Small intestine (tissue), 7 donors: ENCODE results near the gene RBM25. TPM values are rescaled to one million over a fixed set of nuclear protein-coding genes. Genes with fewer than 3 reads are reported as not detected.

ENCODE experiments used
- DNase-seq, 2 donors: peaks; one replicate each; pipeline versions ENCODE4 v3.0.0 to v3.0.0-alpha.2; 2013
- FAIRE-seq: peaks from 2 replicates; lab custom pipeline; 2012; peaks lifted over from hg19 to GRCh38; lab: Jason Lieb, UNC
- H3K27ac ChIP-seq, 3 donors: one replicate each; pipeline ENCODE4 v1.5.1; 2013; ENCODE audit warnings: low read length in 2 of 3, mild to moderate bottlenecking in 2 of 3, control low read depth in 1 of 3, inconsistent platforms in 1 of 3, low read depth in 1 of 3, moderate library complexity in 1 of 3
- H3K27me3 ChIP-seq, 3 donors: one replicate each; pipeline ENCODE4 v1.6.1; 2013; ENCODE audit warnings: low read length in 3 of 3, inconsistent platforms in 1 of 3; ENCODE audit not compliant: control insufficient read depth in 3 of 3, insufficient read depth in 3 of 3
- H3K36me3 ChIP-seq, 3 donors: one replicate each; pipeline ENCODE4 v1.6.1; 2013; ENCODE audit warnings: low read length in 3 of 3, inconsistent platforms in 1 of 3, low read depth in 1 of 3, mild to moderate bottlenecking in 1 of 3, moderate library complexity in 1 of 3; ENCODE audit not compliant: control insufficient read depth in 3 of 3, insufficient read depth in 2 of 3
- H3K4me1 ChIP-seq, 3 donors: one replicate each; pipeline ENCODE4 v1.6.1; 2013; ENCODE audit warnings: low read length in 2 of 3, inconsistent platforms in 1 of 3, low read depth in 1 of 3, mild to moderate bottlenecking in 1 of 3, moderate library complexity in 1 of 3; ENCODE audit not compliant: control insufficient read depth in 3 of 3, insufficient read depth in 2 of 3
- H3K4me3 ChIP-seq, 3 donors: one replicate each; pipeline ENCODE4 v1.5.1; 2013; ENCODE audit warnings: low read length in 3 of 3, control low read depth in 1 of 3, inconsistent platforms in 1 of 3, low read depth in 1 of 3, mild to moderate bottlenecking in 1 of 3, moderate library complexity in 1 of 3
- H3K9me3 ChIP-seq, 2 donors: one replicate each; pipeline ENCODE4 v1.6.1; 2013; ENCODE audit warnings: low read depth in 1 of 2, low read length in 1 of 2; ENCODE audit not compliant: control insufficient read depth in 2 of 2, insufficient read depth in 1 of 2
- WGBS, 3 donors: extraction: QIAGEN DNeasy Blood & Tissue Kit; methylation state at CpG; one replicate each; pipeline ENCODE4 v1.1.7; 2013; 5-methylcytosine and 5-hydroxymethylcytosine counted together
- polyA plus RNA-seq, 4 donors: library from polyadenylated mRNA; stranded (reverse) in 3 of 4; unstranded in 1 of 4; fragments of 200-250 nt in 3 of 4; fragments of 120-200 nt in 1 of 4; gene quantifications; one replicate each; pipeline versions ENCODE4 v1.2.1 to v1.2.3, GENCODE V29; 2013
- donor health status: healthy with polysubstance abuse.
- donor health status: control.
- donor health status: control.
- donor health status: Bipolar disorder and iron deficiency.
- donor health status: healthy.

RBM25 gene
- polyA plus RNA-seq, 4 donors = 25.1 to 104 (median 40.7) TPM

- WGBS, 3 donors = 95 to 98% (median 97%) methylated on average over 16 of the region's 16 CpGs
- Histone ChIP-seq H3K27ac (no peak overlapping the region), H3K4me3 (no peak overlapping the region), H3K36me3 (peaks cover 17 to 46% (median 23%) of the 10 kb centered on the region in 3 donors), H3K9me3 (no peaks in the 10 kb centered on the region), H3K4me1 (no peaks in the 10 kb centered on the region), H3K27me3 (no peaks in the 10 kb centered on the region)
- DNase-seq = no peak
- no peak for FAIRE-seq
Measured at GRCh38 chr14:73105727-73106126, 47.4 kb downstream of the RBM25 start.

GRCh38 chr14:73116079-73116665 is 57.8 kb downstream of the RBM25 start:
- Histone ChIP-seq H3K9me3 (no peaks in the 10 kb centered on the region), H3K27ac (no peak overlapping the region), H3K4me3 (no peak overlapping the region), H3K36me3 (peaks cover 9 to 37% (median 33%) of the 10 kb centered on the region in 3 donors), H3K27me3 (no peaks in the 10 kb centered on the region), H3K4me1 (no peaks in the 10 kb centered on the region)
- 72 to 85% (median 81%) methylated on average over 6 of the region's 6 CpGs for WGBS, 3 donors
- FAIRE-seq (no peak), DNase-seq (peak in 1 of 2 donors; percentile 24)

GRCh38 chr14:73124180-73124894 is 66.0 kb downstream of the RBM25 start:
- 72 to 80% (median 78%) methylated on average over 6 of the region's 6 CpGs for WGBS, 3 donors
- H3K4me3 ChIP-seq = no peak overlapping the region
- H3K9me3 ChIP-seq = no peaks in the 10 kb centered on the region
- peaks cover 2 to 15% (median 6%) of the 10 kb centered on the region in 3 donors for H3K36me3 ChIP-seq
- FAIRE-seq (no peak), DNase-seq (no peak)
- no peaks in the 10 kb centered on the region for H3K4me1 ChIP-seq
- H3K27me3 ChIP-seq = no peaks in the 10 kb centered on the region
- no peak overlapping the region for H3K27ac ChIP-seq

- FAIRE-seq = no peak
- no peak for DNase-seq
- Histone ChIP-seq H3K27me3 (no peaks in the 10 kb centered on the region), H3K36me3 (peaks cover 2 to 14% (median 2%) of the 10 kb centered on the region in 3 donors), H3K27ac (no peak overlapping the region), H3K9me3 (no peaks in the 10 kb centered on the region), H3K4me1 (no peaks in the 10 kb centered on the region), H3K4me3 (no peak overlapping the region)
- 75 to 83% (median 78%) methylated on average over 5 of the region's 5 CpGs for WGBS, 3 donors
Measured at GRCh38 chr14:73125169-73125588, 66.8 kb downstream of the RBM25 start.

GRCh38 chr14:73125746-73126145 is 67.4 kb downstream of the RBM25 start:
- H3K9me3 ChIP-seq = no peaks in the 10 kb centered on the region
- H3K27ac ChIP-seq = no peak overlapping the region
- H3K4me3 ChIP-seq = no peak overlapping the region
- FAIRE-seq (no peak), DNase-seq (no peak)
- no peaks in the 10 kb centered on the region for H3K4me1 ChIP-seq
- H3K36me3 ChIP-seq = peaks cover 2 to 14% (median 2%) of the 10 kb centered on the region in 3 donors
- H3K27me3 ChIP-seq = no peaks in the 10 kb centered on the region
- WGBS, 3 donors = 91 to 96% (median 94%) methylated on average over 3 of the region's 3 CpGs

GRCh38 chr14:73133795-73134194 is 75.5 kb downstream of the RBM25 start:
- no peaks in the 10 kb centered on the region for H3K27me3 ChIP-seq
- H3K9me3 ChIP-seq = peaks cover 0 to 16% of the 10 kb centered on the region in 2 donors
- peaks cover 0 to 3% (median 0%) of the 10 kb centered on the region in 3 donors for H3K36me3 ChIP-seq
- 95 to 100% (median 95%) methylated on average over 3 of the region's 3 CpGs for WGBS, 3 donors
- DNase-seq (no peak), FAIRE-seq (no peak)
- peaks cover 0 to 11% (median 3%) of the 10 kb centered on the region in 3 donors for H3K4me1 ChIP-seq
- H3K4me3 ChIP-seq = no peak overlapping the region
- H3K27ac ChIP-seq = no peak overlapping the region

GRCh38 chr14:73136085-73136386 is 77.7 kb downstream of the RBM25 start:
- WGBS, 3 donors = 1 to 2% (median 2%) methylated on average over 16 of the region's 16 CpGs

GRCh38 chr14:73136387-73137225 is 78.3 kb downstream of the RBM25 start, which contains the start of gene PSEN1:
TSS of gene PSEN1 (plus strand) at chr14:73136507. CDS start at chr14:73148020, 11,513 bp downstream.
- 0% methylated on average over 49 to 71 of the region's 71 CpGs for WGBS, 3 donors
- peaks cover 0 to 16% of the 10 kb centered on the region in 2 donors for H3K9me3 ChIP-seq
- peak within 1 kb of the TSS; percentile 97 to 99 (median 98) for H3K27ac ChIP-seq
- H3K36me3 ChIP-seq = peaks cover 0 to 8% (median 0%) of the 10 kb centered on the region in 3 donors
- DNase-seq (peak; percentile 95 to 99), FAIRE-seq (no peak)
- no peaks in the 10 kb centered on the region for H3K27me3 ChIP-seq
- peaks cover 0 to 18% (median 3%) of the 10 kb centered on the region in 3 donors for H3K4me1 ChIP-seq
- H3K4me3 ChIP-seq = peak within 1 kb of the TSS; percentile 72 to 98 (median 86)

More at GRCh38 chr14:73136085-73136386, 77.7 kb downstream of the RBM25 start:
- peaks cover 0 to 17% (median 3%) of the 10 kb centered on the region in 3 donors for H3K4me1 ChIP-seq
- H3K27ac ChIP-seq = peak overlapping the region; percentile 97 to 99 (median 98)
- peak overlapping the region; percentile 72 to 98 (median 86) for H3K4me3 ChIP-seq
- DNase-seq (no peak), FAIRE-seq (no peak)
- peaks cover 0 to 8% (median 0%) of the 10 kb centered on the region in 3 donors for H3K36me3 ChIP-seq
- no peaks in the 10 kb centered on the region for H3K27me3 ChIP-seq
- peaks cover 0 to 16% of the 10 kb centered on the region in 2 donors for H3K9me3 ChIP-seq
